ENCODE data around the gene BTBD7. TPM values are rescaled to one million over a fixed set of nuclear protein-coding genes. Genes with fewer than 3 reads are reported as not detected.

BTBD7 gene
- total RNA-seq, 1 experiment from 2014 or later: 30.8 TPM

DNA sequence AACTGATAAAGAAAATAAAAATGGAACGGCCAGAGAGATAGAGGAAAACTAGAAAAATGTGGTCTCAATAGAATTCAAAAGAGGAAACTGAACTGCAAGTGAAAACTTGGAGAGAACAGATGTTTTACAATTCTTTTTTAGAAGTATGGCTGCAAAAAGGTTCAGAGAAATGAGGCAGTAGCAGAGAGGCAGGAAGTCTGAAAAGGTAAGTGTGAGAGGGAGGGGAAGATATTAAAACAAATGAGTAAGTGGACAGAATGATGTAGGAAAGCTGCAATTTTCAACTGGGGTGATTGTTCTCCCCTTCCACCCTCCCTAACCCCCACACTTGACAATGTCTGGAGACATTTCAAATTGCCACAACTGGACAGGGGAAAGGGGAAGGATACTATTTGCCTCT is 12.9 kb downstream of the BTBD7 start:
- intact Hi-C loops (cut with micrococcal nuclease): no loop called here
- no peak overlapping the region for H3K9ac ChIP-seq (ENCODE audit: low read length)
- ChIA-PET RAD21 (ENCODE audit: low non-redundant PET in 1 of 2, low total read pairs in 2 of 2, uncharacterized antibody in 2 of 2, unreplicated experiment in 2 of 2) (no interaction called here), CTCF (no interaction called here), POLR2A (no interaction called here)
- H3K36me3 ChIP-seq (ENCODE audit: control insufficient read depth in 1 of 2, insufficient read depth in 2 of 2, low read length in 2 of 2): no peaks in the 10 kb centered on the region
- DNase-seq (ENCODE audit: low read depth, low spot score) (no peak), ATAC-seq (no peak)
- H3K9me3 ChIP-seq (ENCODE audit: control insufficient read depth in 1 of 2, insufficient read depth in 1 of 2, low read depth in 1 of 2, low read length in 2 of 2): no peaks in the 10 kb centered on the region
- no TSS peak for BruUV-seq (replicated peaks)
- no peak overlapping the region for H3K27ac ChIP-seq (ENCODE audit: low read depth, low read length)
- H4K20me1 ChIP-seq (ENCODE audit: insufficient read depth): peaks cover 5% of the 10 kb centered on the region; the same call in 1 of the 2 replicates
- no peak overlapping the region for H3K4me2 ChIP-seq (ENCODE audit: low read length)
- H3K27me3 ChIP-seq (ENCODE audit: insufficient read depth, low read length): no peaks in the 10 kb centered on the region
- H3K4me3 ChIP-seq (replicated peaks in 1 of 2; ENCODE audit: low read depth in 1 of 2, low read length in 2 of 2): no peak overlapping the region
- no peak for TF ChIP-seq FOSL1 (IDR thresholded peaks at IDR 0.05; ENCODE audit: low read depth)
- TF ChIP-seq ZNF274 (IDR thresholded peaks at IDR 0.05; ENCODE audit: low read depth, low read length): no peak
- no peak for TF ChIP-seq REST (IDR thresholded peaks at IDR 0.05; ENCODE audit: low read depth)
- no peak for TF ChIP-seq SIN3A (IDR thresholded peaks at IDR 0.05; ENCODE audit: low read depth)
- no peak for TF ChIP-seq CTCF (IDR thresholded peaks at IDR 0.05 in 2 of 3, conservative IDR thresholded peaks at IDR 0.05 in 1 of 3; ENCODE audit: borderline replicate concordance in 1 of 3, insufficient read depth in 1 of 3, low read depth in 2 of 3, low read length in 2 of 3)
- TF ChIP-seq SRF (IDR thresholded peaks at IDR 0.05; ENCODE audit: low read depth): no peak
- no peak for TF ChIP-seq POLR2AphosphoS5 (IDR thresholded peaks at IDR 0.05; ENCODE audit: low read depth, low read length)
- no peak overlapping the region for H2AFZ ChIP-seq (ENCODE audit: low read depth, low read length, poor library complexity, severe bottlenecking)
- no peaks in the 10 kb centered on the region for H3K9me2 ChIP-seq (ENCODE audit: insufficient read depth)
- H3K4me1 ChIP-seq (ENCODE audit: control insufficient read depth in 1 of 2, insufficient read depth in 2 of 2, low read length in 2 of 2): peaks cover 0 to 19% of the 10 kb centered on the region in 2 experiments; a peak in 2 of 4 replicates
- H3K79me2 ChIP-seq (ENCODE audit: insufficient read depth, low read length): peaks cover 94% of the 10 kb centered on the region
